Measurements from ENCODE around the gene HHAT.

GRCh38 chr1:210695026-210695425 is 366.3 kb downstream of the HHAT start:
- TF ChIP-seq, protein P1, sequence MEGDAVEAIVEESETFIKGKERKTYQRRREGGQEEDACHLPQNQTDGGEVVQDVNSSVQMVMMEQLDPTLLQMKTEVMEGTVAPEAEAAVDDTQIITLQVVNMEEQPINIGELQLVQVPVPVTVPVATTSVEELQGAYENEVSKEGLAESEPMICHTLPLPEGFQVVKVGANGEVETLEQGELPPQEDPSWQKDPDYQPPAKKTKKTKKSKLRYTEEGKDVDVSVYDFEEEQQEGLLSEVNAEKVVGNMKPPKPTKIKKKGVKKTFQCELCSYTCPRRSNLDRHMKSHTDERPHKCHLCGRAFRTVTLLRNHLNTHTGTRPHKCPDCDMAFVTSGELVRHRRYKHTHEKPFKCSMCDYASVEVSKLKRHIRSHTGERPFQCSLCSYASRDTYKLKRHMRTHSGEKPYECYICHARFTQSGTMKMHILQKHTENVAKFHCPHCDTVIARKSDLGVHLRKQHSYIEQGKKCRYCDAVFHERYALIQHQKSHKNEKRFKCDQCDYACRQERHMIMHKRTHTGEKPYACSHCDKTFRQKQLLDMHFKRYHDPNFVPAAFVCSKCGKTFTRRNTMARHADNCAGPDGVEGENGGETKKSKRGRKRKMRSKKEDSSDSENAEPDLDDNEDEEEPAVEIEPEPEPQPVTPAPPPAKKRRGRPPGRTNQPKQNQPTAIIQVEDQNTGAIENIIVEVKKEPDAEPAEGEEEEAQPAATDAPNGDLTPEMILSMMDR (IDR thresholded peaks at IDR 0.05 in 4 of 5, conservative IDR thresholded peaks at IDR 0.05 in 1 of 5), result no peak
- no peak for TF ChIP-seq POLR2A (IDR thresholded peaks at IDR 0.05)

Measured in gastrocnemius medialis (tissue), 4 donors.